Measurements from ENCODE around the gene STX19. TPM values are rescaled to one million over a fixed set of nuclear protein-coding genes. Genes with fewer than 3 reads are reported as not detected.
"Not testable (repeated sequence)": the region's sequence is repeated elsewhere in the genome, so short reads cannot be mapped to it uniquely, and the experiment has no call there.

Gene STX19
- total and polyA plus RNA-seq, 2 experiments from 2014 or later: 0.12 to 0.47 TPM

DNA sequence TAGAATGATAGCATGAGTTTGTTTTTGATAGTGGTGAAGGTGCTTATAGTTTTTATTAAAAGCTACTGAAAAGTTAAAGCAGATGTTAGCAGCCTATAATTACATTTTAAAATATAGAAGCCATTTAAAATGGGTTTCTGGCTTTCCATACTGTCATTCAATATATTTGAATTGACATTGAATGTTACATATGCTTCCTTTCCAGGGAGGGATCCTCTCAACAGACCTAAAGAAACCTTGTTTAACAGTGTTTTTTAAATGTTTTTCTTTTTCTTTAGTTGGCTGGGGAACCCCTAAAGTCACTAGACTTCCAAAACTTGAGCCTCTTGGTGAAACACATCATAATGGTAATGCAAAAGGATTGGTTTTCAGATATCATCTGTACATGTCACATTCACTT lies 22.1 kb upstream of the STX19 start:
- Histone ChIP-seq H3K27me3 (no peaks in the 10 kb centered on the region), H3K9me2 (replicated peaks; ENCODE audit: insufficient read depth) (no peaks in the 10 kb centered on the region), H3K4me1 (ENCODE audit: insufficient read depth) (no peaks in the 10 kb centered on the region), H2AFZ (no peak overlapping the region), H3K36me3 (replicated peaks; ENCODE audit: insufficient read depth, low read depth) (no peaks in the 10 kb centered on the region), H3K79me2 (no peaks in the 10 kb centered on the region), H4K20me1 (ENCODE audit: insufficient read depth, poor library complexity, severe bottlenecking) (no peaks in the 10 kb centered on the region), H3K27ac (no peak overlapping the region), H3K4me3 (no peak overlapping the region), H3K9me3 (ENCODE audit: low read depth) (no peaks in the 10 kb centered on the region), H3K4me2 (no peak overlapping the region)
- DNase-seq (ENCODE audit: low spot score): no peak
- TF ChIP-seq CTCF (IDR thresholded peaks at IDR 0.05; ENCODE audit: poor library complexity) (no peak), EZH2 (IDR thresholded peaks at IDR 0.05; ENCODE audit: borderline replicate concordance) (no peak), EZH2phosphoT487 (IDR thresholded peaks at IDR 0.05; ENCODE audit: low read depth, severe bottlenecking, unreplicated experiment) (no peak)

GRCh38 chr3:94049267-94049666 lies 20.9 kb upstream of the STX19 start:
- Histone ChIP-seq H3K4me3 (no peak overlapping the region), H2AFZ (no peak overlapping the region), H4K20me1 (ENCODE audit: insufficient read depth, poor library complexity, severe bottlenecking) (no peaks in the 10 kb centered on the region), H3K4me2 (no peak overlapping the region), H3K9me3 (ENCODE audit: low read depth) (no peaks in the 10 kb centered on the region), H3K36me3 (replicated peaks; ENCODE audit: insufficient read depth, low read depth) (no peaks in the 10 kb centered on the region), H3K79me2 (no peaks in the 10 kb centered on the region), H3K27me3 (no peaks in the 10 kb centered on the region), H3K9me2 (replicated peaks; ENCODE audit: insufficient read depth) (no peaks in the 10 kb centered on the region), H3K4me1 (ENCODE audit: insufficient read depth) (no peaks in the 10 kb centered on the region), H3K27ac (no peak overlapping the region)
- TF ChIP-seq EZH2phosphoT487 (IDR thresholded peaks at IDR 0.05; ENCODE audit: low read depth, severe bottlenecking, unreplicated experiment) (no peak), CTCF (IDR thresholded peaks at IDR 0.05; ENCODE audit: poor library complexity) (no peak), EZH2 (IDR thresholded peaks at IDR 0.05; ENCODE audit: borderline replicate concordance) (no peak)
- no peak for DNase-seq (ENCODE audit: low spot score)
- 100% methylated on average over 2 of the region's 2 CpGs for WGBS (ENCODE audit: low lambda C conversion rate, missing lambda C conversion rate)

DNA sequence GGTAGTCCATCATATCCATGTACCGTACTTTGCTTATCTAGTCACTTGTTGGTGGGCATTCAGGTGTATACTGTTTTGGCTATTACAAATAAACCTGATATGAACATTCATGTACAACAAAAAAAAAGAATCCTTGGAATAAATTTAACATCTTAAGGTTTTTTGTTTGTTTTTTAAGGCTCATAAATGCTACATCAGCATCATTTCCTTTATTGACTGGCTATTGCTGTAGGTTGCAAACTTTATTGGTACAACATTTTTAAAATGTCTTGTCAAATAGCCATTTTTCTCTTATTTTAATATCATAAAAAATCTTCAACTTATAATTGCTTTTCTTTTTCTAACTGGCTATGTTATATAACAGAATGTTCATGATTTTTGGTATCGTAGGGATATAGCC lies 18.1 kb upstream of the STX19 start:
- Histone ChIP-seq H3K4me3 (no peak overlapping the region), H3K27me3 (no peaks in the 10 kb centered on the region), H4K20me1 (ENCODE audit: insufficient read depth, poor library complexity, severe bottlenecking) (no peaks in the 10 kb centered on the region), H3K27ac (no peak overlapping the region), H2AFZ (no peak overlapping the region), H3K4me1 (ENCODE audit: insufficient read depth) (no peaks in the 10 kb centered on the region), H3K4me2 (no peak overlapping the region), H3K9me3 (ENCODE audit: low read depth) (no peaks in the 10 kb centered on the region), H3K79me2 (no peaks in the 10 kb centered on the region), H3K36me3 (replicated peaks; ENCODE audit: insufficient read depth, low read depth) (no peaks in the 10 kb centered on the region), H3K9me2 (replicated peaks; ENCODE audit: insufficient read depth) (no peaks in the 10 kb centered on the region)
- WGBS (ENCODE audit: low lambda C conversion rate, missing lambda C conversion rate): 98% methylated on average over 2 of the region's 2 CpGs
- TF ChIP-seq EZH2phosphoT487 (IDR thresholded peaks at IDR 0.05; ENCODE audit: low read depth, severe bottlenecking, unreplicated experiment) (no peak), EZH2 (IDR thresholded peaks at IDR 0.05; ENCODE audit: borderline replicate concordance) (no peak), CTCF (IDR thresholded peaks at IDR 0.05; ENCODE audit: poor library complexity) (no peak)
- DNase-seq (ENCODE audit: low spot score): no peak

DNA sequence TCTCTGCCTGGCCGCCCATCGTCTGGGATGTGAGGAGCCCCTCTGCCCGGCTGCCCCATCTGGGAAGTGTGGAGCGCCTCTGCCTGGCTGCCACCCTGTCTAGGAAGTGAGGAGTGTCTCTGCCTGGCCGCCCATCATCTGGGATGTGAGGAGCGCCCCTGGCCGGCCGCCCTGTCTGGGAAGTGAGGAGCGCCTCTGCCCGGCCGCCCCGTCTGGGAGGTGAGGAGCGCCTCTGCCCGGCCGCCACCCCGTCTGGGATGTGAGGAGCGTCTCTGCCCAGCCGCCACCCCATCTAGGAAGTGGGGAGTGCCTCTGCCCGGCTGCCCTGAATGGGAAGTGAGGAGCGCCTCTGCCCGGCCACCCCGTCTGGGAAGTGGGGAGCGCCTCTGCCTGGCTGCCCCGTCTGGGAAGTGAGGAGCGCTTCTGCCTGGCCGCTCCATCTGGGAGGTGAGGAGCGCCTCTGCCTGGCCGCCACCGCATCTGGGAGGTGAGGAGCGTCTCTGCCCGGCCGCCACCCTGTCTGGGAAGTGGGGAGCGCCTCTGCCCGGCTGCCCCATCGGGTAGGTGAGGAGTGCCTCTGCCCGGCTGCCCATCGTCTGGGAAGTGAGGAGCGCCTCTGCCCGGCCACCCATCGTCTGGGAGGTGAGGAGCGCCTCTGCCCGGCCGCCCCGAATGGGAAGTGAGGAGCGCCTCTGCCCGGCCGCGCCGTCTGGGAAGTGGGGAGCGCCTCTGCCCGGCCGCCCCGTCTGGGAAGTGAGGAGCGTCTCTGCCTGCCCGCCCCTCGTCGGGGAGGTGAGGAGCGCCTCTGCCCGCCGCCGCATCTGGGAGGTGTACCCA lies 15.9 kb upstream of the STX19 start:
- not testable (repeated sequence) for H3K36me3 ChIP-seq (replicated peaks; ENCODE audit: insufficient read depth, low read depth); H3K9me3 ChIP-seq (ENCODE audit: low read depth); H3K27ac ChIP-seq; H3K4me1 ChIP-seq (ENCODE audit: insufficient read depth); H3K9me2 ChIP-seq (replicated peaks; ENCODE audit: insufficient read depth); H3K27me3 ChIP-seq; DNase-seq (ENCODE audit: low spot score); H3K79me2 ChIP-seq; H4K20me1 ChIP-seq (ENCODE audit: insufficient read depth, poor library complexity, severe bottlenecking); H2AFZ ChIP-seq; H3K4me3 ChIP-seq; H3K4me2 ChIP-seq
- WGBS (ENCODE audit: low lambda C conversion rate, missing lambda C conversion rate): 98% methylated on average over 26 of the region's 61 CpGs

Data from hepatocyte (in vitro differentiated cells).